MM.1S (cell line): ENCODE results near the gene ZNF428.

ENCODE experiments used
- DNase-seq: peaks from one replicate; pipeline ENCODE4 v3.0.0-alpha.2; 2015
- H2AFZ ChIP-seq: fragments of 300-600 bp; sonication (generic); 2 replicates; pipeline ENCODE4 v1.6.0; 2016; ENCODE audit warnings: antibody characterized with exemption, low read length
- H3F3A ChIP-seq: fragments of 300-600 bp; sonication (generic); 2 replicates; pipeline ENCODE4 v1.6.1; 2016; ENCODE audit warnings: mild to moderate bottlenecking, antibody characterized with exemption, low read length, moderate library complexity, mixed read lengths; ENCODE audit not compliant: insufficient read depth
- H3K27ac ChIP-seq: fragments of 300-600 bp; sonication (generic); 2 replicates; pipeline ENCODE4 v1.5.1; 2016; ENCODE audit warnings: mild to moderate bottlenecking, low read length
- H3K27me3 ChIP-seq: fragments of 300-600 bp; sonication (generic); replicated peaks from 2 replicates; pipeline ENCODE4 v1.6.0; 2016; ENCODE audit warnings: low read length; ENCODE audit not compliant: insufficient read depth
- H3K36me3 ChIP-seq: fragments of 300-600 bp; sonication (generic); replicated peaks from 2 replicates; pipeline ENCODE4 v1.6.1; 2016; ENCODE audit warnings: mild to moderate bottlenecking, low read length, mixed read lengths; ENCODE audit not compliant: insufficient read depth
- H3K4me1 ChIP-seq: fragments of 300-600 bp; sonication (generic); 2 replicates; pipeline ENCODE4 v1.6.1; 2016; ENCODE audit warnings: low read length, mixed read lengths
- H3K4me2 ChIP-seq: fragments of 300-600 bp; sonication (generic); 2 replicates; pipeline ENCODE4 v1.6.0; 2016; ENCODE audit warnings: low read depth, low read length
- H3K4me3 ChIP-seq: fragments of 300-600 bp; sonication (generic); 2 replicates; pipeline ENCODE4 v1.5.1; 2016; ENCODE audit warnings: low read length, mixed read lengths
- H3K79me2 ChIP-seq: fragments of 300-600 bp; sonication (generic); 2 replicates; pipeline ENCODE4 v1.6.1; 2016; ENCODE audit warnings: mixed run types, low read length, mixed read lengths
- H3K9ac ChIP-seq: fragments of 300-600 bp; sonication (generic); 2 replicates; pipeline ENCODE4 v1.6.1; 2016; ENCODE audit warnings: low read length, mixed read lengths
- H3K9me2 ChIP-seq: fragments of 300-600 bp; sonication (generic); replicated peaks from 2 replicates; pipeline ENCODE4 v1.6.1; 2016; ENCODE audit warnings: mild to moderate bottlenecking, low read length, mixed read lengths; ENCODE audit not compliant: insufficient read depth
- H3K9me3 ChIP-seq: fragments of 300-600 bp; sonication (generic); replicated peaks from 2 replicates; pipeline ENCODE4 v1.6.1; 2016; ENCODE audit warnings: mild to moderate bottlenecking, low read length, mixed read lengths; ENCODE audit not compliant: insufficient read depth
- H4K20me1 ChIP-seq: fragments of 300-600 bp; sonication (generic); 2 replicates; pipeline ENCODE4 v1.6.1; 2016; ENCODE audit warnings: mild to moderate bottlenecking, low read length, moderate library complexity, mixed read lengths; ENCODE audit not compliant: insufficient read depth
- CTCF ChIP-seq: fragments of 300-600 bp; sonication (generic); IDR thresholded peaks from 2 replicates; pipeline ENCODE4 v1.5.1; 2016; ENCODE audit warnings: antibody characterized with exemption, low read length, mixed read lengths
- EZH2 ChIP-seq: fragments of 300-600 bp; sonication (generic); optimal IDR thresholded peaks from 2 replicates; pipeline ENCODE3; 2017; ENCODE audit warnings: low read depth, mild to moderate bottlenecking, antibody characterized with exemption, low read length, mixed read lengths
- EZH2phosphoT487 ChIP-seq: fragments of 300-600 bp; sonication (generic); IDR thresholded peaks from 2 replicates; pipeline ENCODE4 v1.6.1; 2018; ENCODE audit warnings: antibody characterized with exemption, low read length

Gene ZNF428

GRCh38 chr19:43586346-43586745 lies 33.1 kb downstream of the ZNF428 start:
- H3K4me1 ChIP-seq, result no peaks in the 10 kb centered on the region

GRCh38 chr19:43584484-43584883 lies 34.9 kb downstream of the ZNF428 start:
- H3F3A ChIP-seq, result no peaks in the 10 kb centered on the region
- H3K4me2 ChIP-seq, result no peak overlapping the region
- no peaks in the 10 kb centered on the region for H3K27me3 ChIP-seq
- H3K79me2 ChIP-seq, result no peaks in the 10 kb centered on the region
- no peak for DNase-seq
- H3K9ac ChIP-seq, result no peak overlapping the region
- H3K4me1 ChIP-seq, result no peaks in the 10 kb centered on the region
- no peaks in the 10 kb centered on the region for H3K36me3 ChIP-seq
- H3K9me2 ChIP-seq, result no peaks in the 10 kb centered on the region
- H4K20me1 ChIP-seq, result no peaks in the 10 kb centered on the region
- H3K27ac ChIP-seq, result no peak overlapping the region
- no peak for TF ChIP-seq CTCF
- TF ChIP-seq EZH2, result no peak
- no peak for TF ChIP-seq EZH2phosphoT487
- H2AFZ ChIP-seq, result no peak overlapping the region
- no peaks in the 10 kb centered on the region for H3K9me3 ChIP-seq
- H3K4me3 ChIP-seq, result no peak overlapping the region

More at GRCh38 chr19:43586346-43586745, 33.1 kb downstream of the ZNF428 start:
- Histone ChIP-seq H3K27me3 (no peaks in the 10 kb centered on the region), H3K79me2 (no peaks in the 10 kb centered on the region), H2AFZ (no peak overlapping the region), H3K4me3 (no peak overlapping the region), H3K4me2 (no peak overlapping the region), H3K9ac (no peak overlapping the region), H4K20me1 (no peaks in the 10 kb centered on the region), H3K9me3 (no peaks in the 10 kb centered on the region), H3K9me2 (no peaks in the 10 kb centered on the region), H3F3A (no peaks in the 10 kb centered on the region), H3K27ac (no peak overlapping the region), H3K36me3 (no peaks in the 10 kb centered on the region)
- DNase-seq, result no peak
- TF ChIP-seq CTCF, result no peak
- TF ChIP-seq EZH2, result no peak
- TF ChIP-seq EZH2phosphoT487, result no peak

GRCh38 chr19:43582495-43582894 lies 36.9 kb downstream of the ZNF428 start:
- peaks cover 9% of the 10 kb centered on the region; the same call in 1 of the 2 replicates for H3K27me3 ChIP-seq
- no peak overlapping the region for H2AFZ ChIP-seq
- H3K9me2 ChIP-seq, result no peaks in the 10 kb centered on the region
- no peak overlapping the region for H3K9ac ChIP-seq
- H3F3A ChIP-seq, result no peaks in the 10 kb centered on the region
- no peak overlapping the region for H3K27ac ChIP-seq
- no peaks in the 10 kb centered on the region for H3K9me3 ChIP-seq
- no peak for DNase-seq
- no peak overlapping the region for H3K4me2 ChIP-seq
- H3K36me3 ChIP-seq, result no peaks in the 10 kb centered on the region
- no peaks in the 10 kb centered on the region for H3K79me2 ChIP-seq
- H4K20me1 ChIP-seq, result no peaks in the 10 kb centered on the region
- H3K4me1 ChIP-seq, result no peaks in the 10 kb centered on the region
- no peak for TF ChIP-seq EZH2phosphoT487
- TF ChIP-seq CTCF, result no peak
- no peak for TF ChIP-seq EZH2
- H3K4me3 ChIP-seq, result no peak overlapping the region
